ENCODE results near the gene NOVA2. TPM values are rescaled to one million over a fixed set of nuclear protein-coding genes. Genes with fewer than 3 reads are reported as not detected.
"Not testable (repeated sequence)": the region's sequence is repeated elsewhere in the genome, so short reads cannot be mapped to it uniquely, and the experiment has no call there.

NOVA2 gene
- total RNA-seq, 1 experiment from 2014 or later: not detected

GRCh38 chr19:45895983-45896599, 77.6 kb downstream of the NOVA2 start:
- DNase-seq (ENCODE audit: low read depth): not testable (repeated sequence)

DNA sequence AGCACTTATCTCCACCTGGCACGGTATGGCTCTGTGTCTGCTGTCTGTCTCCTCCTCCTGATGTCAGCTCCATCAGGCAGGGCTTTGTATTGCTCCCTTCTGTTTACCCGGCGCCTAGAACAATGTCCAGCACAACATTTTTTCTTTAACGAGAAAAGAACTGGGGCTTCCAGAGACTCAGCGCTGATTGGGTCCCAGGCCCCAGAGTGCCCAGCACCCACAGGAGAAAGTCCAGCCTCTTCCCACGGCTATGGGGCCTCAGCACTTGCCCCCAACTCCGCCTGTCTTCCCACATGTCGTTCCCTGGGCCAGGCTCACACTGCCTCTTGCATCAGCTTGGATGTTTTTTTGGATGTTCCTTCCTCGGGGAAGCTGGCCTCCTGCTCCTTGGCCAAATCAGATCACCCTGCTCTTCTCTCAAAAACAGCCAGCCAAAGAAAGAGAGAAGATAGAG, 78.1 kb downstream of the NOVA2 start:
- DNase-seq (ENCODE audit: low read depth): no peak

GRCh38 chr19:45890877-45891276, 82.8 kb downstream of the NOVA2 start:
- DNase-seq (ENCODE audit: low read depth): no peak

DNA sequence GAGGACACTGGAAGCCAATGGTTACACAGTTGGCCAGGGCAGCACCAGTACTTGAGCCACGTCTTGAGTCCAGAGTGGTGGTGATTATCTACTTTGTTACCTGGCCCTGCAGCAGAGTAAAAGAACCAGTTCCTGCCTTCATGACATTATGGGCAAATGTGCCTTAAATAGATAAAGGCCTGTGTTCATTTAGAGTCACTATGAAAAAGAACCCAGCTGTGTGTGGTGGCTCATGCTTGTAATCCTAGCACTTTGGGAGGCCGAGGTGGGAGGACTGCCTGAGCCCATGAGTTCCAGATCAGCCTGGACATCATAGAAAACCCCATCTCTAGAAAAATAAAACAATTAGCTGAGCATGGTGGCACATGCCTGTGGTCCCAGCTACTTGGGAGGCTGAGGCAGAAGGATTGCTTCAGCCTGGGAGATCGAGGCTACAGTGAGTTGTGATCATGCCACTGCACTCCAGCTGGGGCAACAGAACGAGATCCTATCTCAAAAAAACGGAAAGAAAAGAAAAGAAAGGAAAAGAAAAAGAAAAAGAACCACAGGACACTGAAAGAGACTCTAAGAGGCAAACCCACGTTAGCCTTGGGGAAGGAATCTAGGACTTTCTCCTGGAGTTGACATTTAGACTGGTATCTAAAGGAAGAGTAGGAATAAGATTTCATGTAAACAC, 84.3 kb downstream of the NOVA2 start:
- no peak for DNase-seq (ENCODE audit: low read depth)

- no peak for DNase-seq (ENCODE audit: low read depth)
Measured at GRCh38 chr19:45887200-45887710, 86.4 kb downstream of the NOVA2 start.

DNA sequence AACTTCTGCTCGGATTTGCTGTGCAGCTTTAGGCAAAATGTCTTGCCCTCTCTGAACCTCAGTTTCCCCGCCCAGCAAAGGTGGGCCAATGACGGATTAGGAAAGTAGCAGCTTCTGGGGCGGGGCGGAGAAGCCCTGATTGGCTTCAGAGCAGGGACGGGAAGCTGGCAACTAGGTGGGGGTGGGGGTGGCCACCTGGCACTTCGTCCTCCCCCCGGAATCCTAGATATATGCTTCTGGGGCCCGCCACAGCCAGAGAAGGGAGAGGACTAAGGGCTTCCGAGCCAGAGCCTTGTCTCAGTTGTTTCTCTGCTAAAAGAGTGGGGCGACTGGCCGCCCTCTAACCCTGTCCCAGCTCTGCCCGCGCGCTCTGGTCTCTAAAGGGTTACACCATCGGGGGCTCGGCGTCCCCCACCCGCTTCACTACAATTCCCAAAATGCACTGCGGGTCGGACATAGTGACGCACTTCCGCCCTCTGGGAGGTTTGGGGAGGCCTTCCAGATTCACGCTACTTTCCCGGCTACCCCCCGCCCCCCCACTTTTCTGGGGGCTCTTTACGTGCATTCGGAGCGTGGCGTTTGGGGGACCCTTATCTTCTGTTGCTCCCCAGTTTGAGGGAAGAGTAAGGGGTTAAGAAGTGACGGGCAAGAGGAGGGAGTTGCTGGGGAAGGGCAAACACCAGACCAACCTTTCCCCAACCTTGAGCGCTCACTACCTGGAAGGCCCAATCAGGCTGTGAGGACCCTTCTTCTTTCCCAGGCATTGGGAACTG, 87.1 kb downstream of the NOVA2 start:
- peak; percentile 92 for DNase-seq (ENCODE audit: low read depth)

- peak; percentile 92 for DNase-seq (ENCODE audit: low read depth)
Measured at GRCh38 chr19:45885556-45886426, 87.9 kb downstream of the NOVA2 start, which contains the start of gene IRF2BP1. TSS of gene IRF2BP1 (minus strand) at chr19:45886141. CDS start at chr19:45885774, 367 bp downstream.

GRCh38 chr19:45884682-45885555, 88.7 kb downstream of the NOVA2 start:
- DNase-seq (ENCODE audit: low read depth): no peak

GRCh38 chr19:45883881-45884681, 89.6 kb downstream of the NOVA2 start:
- no peak for DNase-seq (ENCODE audit: low read depth)

Other genes starting within 250 kb of the NOVA2 start
- gene FBXO46, start 243.0 kb downstream of the NOVA2 start, total RNA-seq (2014; rRNA removed; shearing (Covaris generic)): 3.2 and 5.3 TPM in 2 replicates
- 0.10 TPM in 1 of 2 replicates, not detected in the other for gene MEIOSIN, start 240.4 kb downstream of the NOVA2 start, total RNA-seq (2014; rRNA removed; shearing (Covaris generic))
- gene SIX5, start 204.6 kb downstream of the NOVA2 start, total RNA-seq (2014; rRNA removed; shearing (Covaris generic)): 5.6 and 6.4 TPM in 2 replicates
- gene DMPK, start 191.4 kb downstream of the NOVA2 start, total RNA-seq (2014; rRNA removed; shearing (Covaris generic)): 9.3 and 11.1 TPM in 2 replicates
- 14.2 and 20.6 TPM in 2 replicates for gene DMWD, start 181.0 kb downstream of the NOVA2 start, total RNA-seq (2014; rRNA removed; shearing (Covaris generic))
- not detected in 2 replicates for gene RSPH6A, start 158.6 kb downstream of the NOVA2 start, total RNA-seq (2014; rRNA removed; shearing (Covaris generic))
- gene SYMPK, start 110.7 kb downstream of the NOVA2 start, total RNA-seq (2014; rRNA removed; shearing (Covaris generic)): 27.8 and 33.0 TPM in 2 replicates
- gene FOXA3, start 109.5 kb downstream of the NOVA2 start, total RNA-seq (2014; rRNA removed; shearing (Covaris generic)): not detected in 2 replicates
- 12.1 and 19.4 TPM in 2 replicates for gene IRF2BP1, start 87.7 kb downstream of the NOVA2 start, total RNA-seq (2014; rRNA removed; shearing (Covaris generic))
- gene MYPOP, start 71.3 kb downstream of the NOVA2 start, total RNA-seq (2014; rRNA removed; shearing (Covaris generic)): 0.88 and 1.1 TPM in 2 replicates
- gene NANOS2, start 59.1 kb downstream of the NOVA2 start, total RNA-seq (2014; rRNA removed; shearing (Covaris generic)): not detected in 2 replicates
- gene CCDC61, start 21.6 kb upstream of the NOVA2 start, total RNA-seq (2014; rRNA removed; shearing (Covaris generic)): 6.6 and 8.8 TPM in 2 replicates
- gene PGLYRP1, start 49.2 kb upstream of the NOVA2 start, total RNA-seq (2014; rRNA removed; shearing (Covaris generic)): not detected in 2 replicates
- not detected in 2 replicates for gene IGFL4, start 67.1 kb upstream of the NOVA2 start, total RNA-seq (2014; rRNA removed; shearing (Covaris generic))
- gene IGFL3, start 150.8 kb upstream of the NOVA2 start, total RNA-seq (2014; rRNA removed; shearing (Covaris generic)): not detected in 2 replicates
- not detected in 2 replicates for gene IGFL2, start 174.4 kb upstream of the NOVA2 start, total RNA-seq (2014; rRNA removed; shearing (Covaris generic))